AG08396 (cell line): ENCODE results near the gene SPRYD7.
"Not testable (repeated sequence)": the region's sequence is repeated elsewhere in the genome, so short reads cannot be mapped to it uniquely, and the experiment has no call there.

Experiments used
- DNase-seq: peaks from one replicate; pipeline ENCODE4 v3.0.0; 2012; ENCODE audit warnings: low spot score, mixed read lengths

The SPRYD7 gene

DNA sequence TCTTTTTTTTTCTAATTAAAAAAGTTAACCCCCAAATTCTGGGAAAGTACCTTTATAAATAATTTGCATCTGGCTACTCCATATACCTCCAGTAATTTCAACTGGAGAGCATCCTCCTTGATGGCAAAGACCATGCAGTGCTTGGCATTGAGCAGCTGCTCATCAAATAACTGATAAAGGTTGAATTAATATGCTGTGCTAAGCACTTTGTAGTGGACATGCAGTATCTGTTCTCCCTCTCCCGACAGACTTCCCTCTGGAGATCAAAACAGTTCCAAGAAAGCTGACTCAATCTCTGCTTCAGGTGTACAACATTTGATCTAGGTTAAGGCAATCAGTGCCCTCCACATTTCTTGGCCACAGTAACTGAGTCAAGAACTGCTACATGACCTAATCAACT is 3.3 kb downstream of the SPRYD7 start:
- no peak for DNase-seq

DNA sequence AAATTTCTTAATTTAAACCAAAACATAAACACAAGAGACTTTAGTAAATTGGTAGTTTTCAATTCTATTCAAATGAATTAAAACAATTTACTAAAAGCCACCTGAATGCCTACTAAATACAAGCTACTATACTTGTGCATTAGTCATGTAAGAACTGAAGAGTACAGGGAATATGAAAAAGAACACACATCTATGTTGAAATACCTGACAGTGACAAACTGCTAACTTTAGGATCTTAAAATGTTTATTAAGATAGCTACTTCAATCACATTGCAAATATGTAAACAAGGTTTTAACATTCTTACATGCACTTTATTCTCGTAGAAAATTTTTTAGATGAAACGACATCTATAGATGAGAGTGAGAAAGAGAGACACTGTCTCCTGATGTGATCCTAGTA is 4.1 kb downstream of the SPRYD7 start:
- no peak for DNase-seq

DNA sequence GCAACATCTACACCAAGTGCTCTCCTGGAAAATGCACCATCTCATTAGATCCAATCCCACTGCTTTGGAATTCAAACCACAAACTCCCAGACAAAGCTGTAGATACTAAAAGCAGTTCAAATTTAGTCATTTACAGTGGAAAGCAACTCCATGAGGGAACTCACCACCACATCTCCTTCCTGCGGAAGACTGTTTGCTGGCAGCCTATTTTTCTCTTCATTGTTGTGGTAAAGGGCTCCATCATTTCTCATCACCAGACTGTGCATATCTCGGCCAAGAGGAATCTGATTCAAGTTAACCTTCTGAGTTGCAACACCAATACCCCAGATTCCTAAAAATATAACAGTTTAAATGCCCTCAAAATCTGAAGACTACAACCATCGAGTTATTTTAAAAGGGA is 8.4 kb downstream of the SPRYD7 start:
- DNase-seq: peak; percentile 23

DNA sequence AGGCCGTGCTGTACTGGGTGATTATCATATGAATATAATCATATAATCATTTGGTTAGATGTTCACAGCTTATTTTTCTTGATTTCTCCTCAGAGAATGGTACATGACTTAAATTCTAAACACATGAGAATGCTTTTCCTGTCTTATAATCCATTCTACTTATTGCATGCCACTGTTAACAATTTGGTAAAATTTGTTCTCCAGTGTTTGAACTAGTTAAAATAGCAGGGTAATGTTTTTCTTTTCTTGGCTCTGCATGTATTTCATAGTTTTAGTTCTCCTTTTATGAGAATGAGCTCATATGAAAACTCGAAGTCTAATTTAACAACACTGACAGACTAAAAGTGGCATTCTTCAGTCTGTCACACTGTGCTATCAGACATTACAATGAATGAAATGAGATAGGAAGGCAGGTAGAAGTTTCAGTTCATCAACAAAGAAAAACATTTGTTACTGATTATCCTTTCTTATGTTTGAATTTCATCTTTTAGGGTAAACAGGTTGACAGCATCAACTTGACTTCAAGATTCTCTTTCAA is 10.2 kb downstream of the SPRYD7 start:
- no peak for DNase-seq

DNA sequence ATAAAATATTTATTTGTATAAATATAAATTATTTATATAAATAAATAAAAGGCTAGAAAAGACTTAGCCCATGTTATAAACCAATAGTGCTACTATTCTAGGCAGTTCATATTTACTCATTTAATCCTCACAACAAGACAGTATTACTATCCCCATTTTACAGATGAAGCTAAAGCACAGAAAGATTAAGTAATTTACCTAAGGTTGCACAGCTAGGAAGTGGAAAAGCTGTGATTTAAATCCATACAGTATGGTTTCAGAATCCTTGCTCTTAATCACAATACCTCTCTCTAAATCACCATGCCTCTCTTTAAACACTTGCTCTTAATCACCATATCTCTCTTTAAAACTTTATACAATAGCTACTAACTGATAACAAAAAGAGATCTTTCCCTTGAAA is 13.8 kb downstream of the SPRYD7 start:
- DNase-seq: no peak

DNA sequence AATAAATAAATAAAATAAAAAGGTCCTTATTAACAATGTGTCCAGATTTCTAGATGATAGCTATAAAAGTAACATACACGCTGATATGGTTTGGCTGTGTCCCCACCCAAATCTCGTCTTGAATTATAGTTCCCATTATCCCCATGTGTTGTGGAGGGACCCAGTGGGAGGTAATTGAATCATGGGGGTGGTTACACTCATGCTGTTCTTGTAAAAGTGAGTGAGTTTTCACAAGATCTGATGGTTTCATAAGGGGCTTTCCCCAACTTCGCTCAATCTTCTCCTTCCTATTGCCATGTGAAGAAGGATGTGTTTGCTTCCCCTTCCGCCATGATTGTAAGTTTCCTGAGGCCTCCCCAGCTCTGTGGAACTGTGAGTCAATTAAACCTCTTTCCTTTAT is 15.2 kb downstream of the SPRYD7 start:
- DNase-seq: not testable (repeated sequence)

DNA sequence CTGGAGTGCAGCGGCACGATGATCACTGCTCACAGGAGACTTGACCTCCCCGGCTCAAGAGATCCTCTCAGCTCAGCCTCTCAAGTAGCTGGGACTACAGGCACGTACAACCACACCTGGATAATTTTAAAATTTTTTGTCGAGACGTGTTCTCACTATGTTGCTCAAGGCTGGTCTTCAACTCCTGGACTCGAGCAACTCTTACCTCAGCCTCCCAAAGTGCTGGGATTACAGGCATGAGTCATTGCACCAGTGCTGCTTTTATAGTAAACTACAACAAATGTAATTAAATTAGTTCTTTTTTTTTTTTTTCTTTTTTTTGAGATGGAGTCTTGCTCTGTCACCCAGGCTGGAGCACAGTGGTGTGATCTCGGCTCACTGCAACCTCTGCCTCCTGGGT is 18.0 kb downstream of the SPRYD7 start:
- DNase-seq: not testable (repeated sequence)

DNA sequence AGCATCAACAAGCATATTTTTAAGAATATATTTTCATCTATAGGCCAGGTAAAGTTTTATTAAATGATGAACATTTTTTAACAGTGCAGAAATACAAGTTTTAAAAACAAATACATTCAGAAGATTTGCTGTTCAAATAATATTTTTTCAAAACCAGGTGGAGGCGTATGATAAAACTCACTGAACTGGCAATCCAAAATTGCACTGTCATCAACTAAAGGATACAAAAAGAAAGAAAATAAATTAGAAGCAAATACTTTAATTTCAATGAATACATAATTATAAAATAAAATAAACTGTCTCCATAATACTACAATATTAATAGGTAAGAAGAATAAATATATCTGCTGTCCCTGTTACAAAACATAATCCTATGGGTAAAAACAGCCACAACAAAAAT is 21.2 kb downstream of the SPRYD7 start:
- DNase-seq: no peak

DNA sequence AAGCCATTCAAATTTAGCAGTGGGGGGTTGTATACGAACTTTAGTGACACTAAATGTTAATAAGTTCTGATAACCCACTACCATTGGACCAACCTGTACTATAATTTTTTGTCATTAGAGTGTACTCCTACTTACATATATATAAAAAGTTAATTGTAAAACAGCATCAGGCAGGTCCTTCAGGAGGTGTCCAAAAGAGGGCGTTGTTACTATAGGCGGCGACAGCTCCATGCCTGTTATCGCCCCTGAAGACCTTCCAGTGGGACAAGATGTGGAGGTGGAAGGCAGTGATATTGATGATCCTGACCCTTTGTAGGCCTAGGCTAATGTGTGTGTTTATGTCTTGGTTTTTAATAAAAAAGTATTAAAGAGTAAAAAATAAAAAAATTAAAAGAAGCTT is 27.5 kb downstream of the SPRYD7 start:
- DNase-seq: no peak

DNA sequence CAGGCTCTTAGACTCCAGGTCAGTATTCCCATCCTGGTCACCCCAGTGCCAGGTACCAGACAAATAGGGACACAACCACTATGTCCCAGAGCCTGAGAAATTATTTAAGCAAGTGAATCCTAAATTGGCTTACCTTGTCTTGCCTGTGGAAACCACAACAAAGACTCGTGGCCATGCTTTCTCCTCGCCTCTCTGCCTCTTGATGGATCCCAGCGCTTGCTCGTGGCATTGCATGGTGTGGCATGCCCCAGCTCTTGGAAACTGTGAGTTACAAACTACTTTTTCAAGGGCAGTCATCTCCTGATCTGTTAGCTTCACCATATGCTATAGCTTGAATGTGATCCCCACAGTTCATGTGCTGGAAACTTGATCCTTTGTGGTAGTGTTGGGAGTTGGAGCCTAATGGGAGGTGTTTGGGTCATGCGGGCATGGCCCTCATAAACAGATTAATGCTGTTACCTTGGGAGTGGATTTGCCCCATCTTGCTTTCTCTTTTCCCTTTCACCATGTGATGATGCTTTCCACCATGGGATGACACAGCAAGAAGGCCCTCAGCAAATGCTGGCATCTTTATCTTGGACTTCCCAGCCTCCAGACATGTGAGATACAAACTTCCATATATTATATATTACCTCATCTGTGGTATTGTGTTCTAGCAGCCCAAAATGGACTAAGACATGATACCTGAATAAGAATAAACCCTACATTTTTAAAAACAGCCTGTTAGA is 31.2 kb downstream of the SPRYD7 start:
- DNase-seq: no peak

DNA sequence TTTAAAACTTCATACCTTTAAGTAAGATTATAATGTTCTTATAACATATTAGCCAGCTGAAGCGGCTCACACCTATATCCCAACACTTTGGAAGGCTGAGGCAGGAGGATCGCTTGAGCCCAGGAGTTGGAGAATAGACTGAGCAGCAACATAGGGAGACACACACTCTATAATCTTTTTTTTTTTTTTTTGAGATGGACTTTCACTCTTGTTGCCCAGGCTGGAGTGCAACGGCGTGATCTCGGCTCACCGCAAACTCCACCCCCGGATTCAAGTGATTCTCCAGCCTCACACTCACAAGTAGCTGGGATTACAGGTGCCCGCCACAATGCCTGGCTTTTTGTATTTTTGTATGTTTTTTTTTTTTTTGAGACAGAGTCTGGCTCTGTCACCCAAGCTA is 37.3 kb downstream of the SPRYD7 start:
- DNase-seq: no peak

DNA sequence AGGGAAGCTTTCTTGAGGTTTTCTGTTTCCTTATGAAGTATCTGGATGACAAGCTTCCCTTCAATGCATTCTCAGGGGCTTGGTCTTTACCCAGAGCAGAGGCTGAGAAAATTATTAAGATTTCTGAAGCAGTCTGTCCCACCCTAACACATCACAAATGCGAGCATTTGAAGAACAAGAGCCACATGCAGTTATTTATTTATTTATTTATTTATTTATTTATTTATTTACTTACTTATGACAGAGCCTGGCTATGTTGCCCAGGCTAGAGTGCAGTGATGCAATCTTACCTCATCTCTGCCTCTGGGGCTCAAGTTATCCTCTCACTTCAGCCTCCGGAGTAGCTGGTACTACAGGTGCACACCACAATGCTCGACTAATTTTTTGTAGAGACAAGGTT is 38.4 kb downstream of the SPRYD7 start:
- no peak for DNase-seq

DNA sequence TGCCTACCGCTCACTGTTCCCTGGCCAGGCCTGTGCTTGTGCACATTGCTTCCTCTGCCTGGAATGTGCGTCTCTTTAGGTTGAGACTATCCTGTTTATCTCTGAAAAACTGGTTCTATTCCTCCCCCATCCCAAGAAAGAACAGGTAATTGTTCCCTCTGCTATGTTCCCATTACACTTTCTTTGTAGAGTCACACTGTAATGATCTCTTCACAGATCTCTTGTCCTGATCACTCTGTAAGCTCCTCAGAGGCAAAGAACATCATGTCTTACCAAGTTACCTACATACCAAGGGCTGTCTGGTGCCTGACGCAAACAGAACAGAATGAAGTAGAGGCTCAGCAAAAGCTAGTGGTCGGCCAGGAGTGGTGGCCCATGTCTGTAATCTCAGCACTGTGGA is 40.3 kb downstream of the SPRYD7 start:
- DNase-seq: no peak

DNA sequence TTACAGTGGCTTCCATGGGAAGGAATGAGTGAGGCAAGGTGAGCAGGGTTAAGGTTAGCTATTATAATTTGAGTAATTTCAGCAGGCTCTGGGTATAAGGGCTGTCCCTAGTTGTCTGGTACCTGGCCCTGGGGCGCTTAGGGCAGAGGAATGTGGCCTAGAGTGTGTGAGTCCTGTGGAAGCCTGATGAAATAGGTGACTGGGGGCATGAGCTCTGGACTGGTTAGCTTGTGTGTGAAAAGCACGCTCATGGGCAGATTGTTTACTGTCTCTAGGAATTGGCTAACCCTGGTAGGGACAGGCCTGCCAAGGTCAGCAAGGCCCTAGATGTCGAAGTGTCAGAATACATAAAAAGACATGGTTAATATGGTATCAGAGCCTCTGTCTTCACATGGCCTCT is 42.5 kb downstream of the SPRYD7 start:
- no peak for DNase-seq

DNA sequence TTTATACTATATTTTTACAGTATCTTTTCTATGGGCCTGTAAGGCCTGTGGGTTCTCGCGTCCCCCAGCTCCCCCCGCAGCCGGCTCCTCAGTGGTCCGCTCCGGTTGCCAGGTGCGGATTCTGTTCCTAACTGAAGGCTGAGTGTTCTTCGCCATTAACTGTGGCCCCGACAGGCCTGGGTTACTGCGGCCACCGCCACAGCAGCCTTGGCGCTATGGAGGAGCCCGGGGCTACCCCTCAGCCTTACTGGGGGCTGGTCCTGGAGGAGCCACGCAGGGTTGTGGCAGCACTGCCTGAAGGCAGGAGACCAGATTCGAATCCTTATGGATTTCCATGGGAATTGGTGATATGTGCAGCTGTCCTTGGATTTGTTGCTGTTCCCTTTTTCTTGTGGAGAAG is 45.8 kb downstream of the SPRYD7 start:
- no peak for DNase-seq

DNA sequence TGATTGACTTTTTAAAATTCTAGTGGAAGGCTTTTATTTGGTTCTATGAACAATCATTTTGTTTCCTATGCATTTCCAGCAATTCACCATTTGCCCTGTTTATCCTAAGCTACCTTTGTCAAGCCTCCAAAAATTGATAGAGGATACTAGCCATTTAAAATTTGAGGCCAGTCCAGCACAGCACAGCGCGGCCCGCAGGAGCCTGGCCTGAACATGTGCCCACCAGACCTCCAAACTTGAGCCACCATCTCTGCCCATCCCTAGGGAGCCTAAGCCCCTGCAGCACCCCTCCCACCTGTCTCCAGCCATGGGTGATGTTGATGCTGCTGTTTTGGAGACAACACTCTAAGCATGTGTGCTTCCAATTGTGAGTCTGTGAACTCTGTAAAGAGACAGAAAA is 57.5 kb downstream of the SPRYD7 start:
- DNase-seq: no peak

DNA sequence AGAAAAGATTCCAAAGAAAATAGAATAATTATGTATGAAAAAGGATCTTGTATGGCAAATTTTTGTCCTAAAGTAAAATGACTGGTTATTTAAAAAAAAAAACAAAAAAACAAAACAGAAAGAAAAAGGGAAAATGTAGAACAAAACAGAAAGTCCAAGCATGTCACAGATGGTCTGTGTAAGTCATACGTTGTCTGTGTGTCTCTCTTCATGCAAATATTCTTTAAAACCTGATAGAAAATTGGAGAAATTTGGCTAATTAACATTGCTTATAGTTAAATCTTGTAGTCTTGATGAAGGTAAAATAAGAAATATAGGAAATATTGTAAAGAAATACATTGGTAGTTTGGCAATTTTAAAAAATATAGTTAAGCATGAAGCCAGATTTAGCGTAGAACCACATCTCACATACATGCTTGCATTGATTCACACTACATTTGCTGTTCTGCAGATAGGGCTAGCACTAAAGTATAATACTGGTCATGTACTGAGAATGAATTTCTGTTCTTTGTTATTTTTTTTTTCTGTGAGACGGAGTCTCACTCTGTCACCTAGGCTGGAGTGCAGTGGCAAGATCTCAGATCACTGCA is 58.4 kb downstream of the SPRYD7 start:
- DNase-seq: no peak

DNA sequence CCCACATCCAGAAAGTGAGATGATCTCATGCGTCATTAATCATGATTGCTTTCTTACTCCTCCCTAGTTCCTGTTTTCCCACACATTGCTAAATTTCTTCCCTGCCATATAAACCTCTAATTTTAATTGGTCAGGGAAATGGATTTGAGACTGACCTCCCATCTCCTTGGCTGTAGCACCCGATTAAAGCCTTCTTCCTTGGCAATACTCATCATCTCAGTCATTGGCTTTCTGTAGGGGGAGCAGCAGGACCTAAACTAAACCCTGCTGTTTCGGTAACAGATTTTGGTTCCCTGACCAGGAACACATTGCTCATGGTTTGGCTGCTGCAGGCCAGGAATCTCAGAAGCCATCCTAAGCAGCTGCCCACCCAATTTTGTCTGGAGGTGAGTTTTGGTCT is 61.7 kb downstream of the SPRYD7 start:
- no peak for DNase-seq

DNA sequence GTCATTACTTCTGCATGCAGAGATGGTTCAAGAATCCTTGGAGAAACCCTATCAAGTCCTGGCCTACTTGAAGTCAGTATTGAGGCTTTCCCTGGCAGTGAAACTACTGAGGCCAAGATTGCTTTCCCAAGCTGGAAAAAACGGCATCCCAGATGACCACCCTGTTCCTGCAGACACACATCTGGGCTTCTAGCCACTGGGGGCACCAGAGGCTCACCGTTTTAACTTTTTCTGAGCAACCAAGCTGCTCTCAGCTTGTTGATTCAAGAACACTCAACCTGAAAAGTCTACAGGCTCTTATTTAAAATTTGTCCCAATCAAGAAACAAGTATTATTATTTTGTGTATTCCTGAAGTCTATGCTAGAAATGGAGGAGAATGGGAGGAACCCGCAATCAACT is 66.6 kb downstream of the SPRYD7 start:
- no peak for DNase-seq

DNA sequence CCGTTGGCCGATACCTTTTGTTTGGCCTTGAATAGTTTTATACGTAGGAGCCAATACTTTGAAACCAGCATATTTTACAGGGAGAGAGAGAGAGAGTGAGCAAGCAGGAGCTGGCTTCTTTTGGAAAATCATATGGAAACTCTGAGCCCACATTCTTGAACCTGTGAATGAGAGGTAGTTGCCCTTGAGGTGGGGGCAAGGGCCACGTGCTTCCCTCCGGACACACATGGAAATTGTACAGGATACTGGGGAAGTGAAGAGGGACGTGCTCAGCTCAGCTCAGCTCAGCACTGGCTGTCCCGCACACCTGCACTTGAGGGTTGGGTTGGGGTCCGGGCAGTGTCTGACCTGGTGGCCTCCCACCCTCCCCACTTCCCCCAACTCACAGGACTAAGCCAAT is 68.3 kb downstream of the SPRYD7 start:
- DNase-seq: no peak

DNA sequence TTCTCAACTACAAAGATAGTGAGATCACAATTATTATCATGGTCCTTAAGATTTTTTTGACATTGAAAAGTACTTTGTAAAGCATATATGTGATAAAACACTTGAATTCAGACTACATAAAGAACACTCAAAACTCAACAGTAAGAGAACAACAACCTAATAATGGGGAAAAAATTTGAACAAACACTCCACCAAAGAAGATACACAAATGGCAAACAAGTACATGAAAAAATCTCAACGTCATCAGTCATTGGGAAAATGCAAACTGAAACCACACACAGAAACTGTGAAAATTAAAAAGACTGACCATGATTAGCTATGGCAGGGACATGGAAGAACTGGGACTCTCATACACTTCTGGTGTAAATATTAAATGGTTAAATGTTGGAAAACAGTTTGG is 70.9 kb downstream of the SPRYD7 start:
- DNase-seq: no peak

DNA sequence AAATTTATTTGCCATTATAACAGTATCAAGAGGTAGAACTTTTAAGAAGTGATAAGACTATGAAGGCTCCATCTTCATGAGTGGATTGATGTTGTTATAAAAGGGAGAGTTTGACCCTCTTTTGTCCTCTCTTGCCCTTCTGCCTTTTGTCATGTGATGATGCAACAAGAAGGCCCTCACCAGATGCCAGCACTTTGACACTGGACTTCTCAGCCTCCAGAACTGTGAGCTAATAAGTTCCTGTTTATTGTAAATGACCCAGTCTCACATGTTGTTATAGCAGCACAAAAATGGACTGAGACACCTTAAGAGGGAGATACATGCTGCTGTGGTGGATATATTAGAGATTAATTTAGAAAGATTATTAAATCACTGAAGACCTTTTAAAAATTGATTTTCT is 71.6 kb downstream of the SPRYD7 start:
- DNase-seq: no peak
